ENCODE measurements around the gene EGFL7.

DNA sequence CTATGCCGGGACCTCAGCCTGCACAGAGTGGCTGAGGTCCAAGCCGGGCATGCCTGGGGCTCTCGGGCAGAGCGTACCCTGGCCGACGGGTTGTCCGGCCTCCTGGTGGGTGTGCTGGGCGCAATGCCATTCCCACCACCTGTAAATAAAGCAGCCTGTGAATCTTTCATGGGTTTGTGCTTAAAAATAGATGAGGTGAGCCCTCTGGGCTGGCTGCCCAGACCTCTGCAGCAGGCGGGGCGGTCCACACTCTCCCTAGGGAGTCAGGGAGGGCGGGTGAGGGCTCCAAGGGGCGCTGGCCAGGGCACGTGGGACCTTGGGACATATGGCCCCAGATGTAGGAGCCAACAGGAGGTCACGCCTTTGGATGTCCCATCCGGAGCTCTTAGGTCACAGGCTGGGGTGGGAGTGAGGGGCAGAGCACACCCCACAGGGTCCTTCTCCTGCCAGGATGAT, 28.1 kb downstream of the EGFL7 start:
- TF ChIP-seq, protein P1, sequence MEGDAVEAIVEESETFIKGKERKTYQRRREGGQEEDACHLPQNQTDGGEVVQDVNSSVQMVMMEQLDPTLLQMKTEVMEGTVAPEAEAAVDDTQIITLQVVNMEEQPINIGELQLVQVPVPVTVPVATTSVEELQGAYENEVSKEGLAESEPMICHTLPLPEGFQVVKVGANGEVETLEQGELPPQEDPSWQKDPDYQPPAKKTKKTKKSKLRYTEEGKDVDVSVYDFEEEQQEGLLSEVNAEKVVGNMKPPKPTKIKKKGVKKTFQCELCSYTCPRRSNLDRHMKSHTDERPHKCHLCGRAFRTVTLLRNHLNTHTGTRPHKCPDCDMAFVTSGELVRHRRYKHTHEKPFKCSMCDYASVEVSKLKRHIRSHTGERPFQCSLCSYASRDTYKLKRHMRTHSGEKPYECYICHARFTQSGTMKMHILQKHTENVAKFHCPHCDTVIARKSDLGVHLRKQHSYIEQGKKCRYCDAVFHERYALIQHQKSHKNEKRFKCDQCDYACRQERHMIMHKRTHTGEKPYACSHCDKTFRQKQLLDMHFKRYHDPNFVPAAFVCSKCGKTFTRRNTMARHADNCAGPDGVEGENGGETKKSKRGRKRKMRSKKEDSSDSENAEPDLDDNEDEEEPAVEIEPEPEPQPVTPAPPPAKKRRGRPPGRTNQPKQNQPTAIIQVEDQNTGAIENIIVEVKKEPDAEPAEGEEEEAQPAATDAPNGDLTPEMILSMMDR (IDR thresholded peaks at IDR 0.05), result no peak
- TF ChIP-seq POLR2A (IDR thresholded peaks at IDR 0.05), result no peak
- TF ChIP-seq EP300 (IDR thresholded peaks at IDR 0.05), result no peak

Data from ovary (tissue), 3 donors.